GM21447 (cell line): ENCODE measurements around the gene PDGFC.
"Not testable (repeated sequence)": the region's sequence is repeated elsewhere in the genome, so short reads cannot be mapped to it uniquely, and the experiment has no call there.

Experiments used
- ATAC-seq: cut with Tn5 transposase; IDR thresholded peaks from one replicate; pipeline ENCODE4 v1.9.1; 2021; ENCODE audit not compliant: unreplicated experiment

The PDGFC gene

GRCh38 chr4:156953001-156953400 is 18.6 kb downstream of the PDGFC start:
- ATAC-seq = no peak

- ATAC-seq = no peak
These were observed 19.4 kb downstream of the PDGFC start for GRCh38 chr4:156952078-156952759.

GRCh38 chr4:156950948-156951347 is 20.7 kb downstream of the PDGFC start:
- ATAC-seq = no peak

GRCh38 chr4:156950090-156950489 is 21.5 kb downstream of the PDGFC start:
- no peak for ATAC-seq

GRCh38 chr4:156949373-156949814 is 22.2 kb downstream of the PDGFC start:
- no peak for ATAC-seq

DNA sequence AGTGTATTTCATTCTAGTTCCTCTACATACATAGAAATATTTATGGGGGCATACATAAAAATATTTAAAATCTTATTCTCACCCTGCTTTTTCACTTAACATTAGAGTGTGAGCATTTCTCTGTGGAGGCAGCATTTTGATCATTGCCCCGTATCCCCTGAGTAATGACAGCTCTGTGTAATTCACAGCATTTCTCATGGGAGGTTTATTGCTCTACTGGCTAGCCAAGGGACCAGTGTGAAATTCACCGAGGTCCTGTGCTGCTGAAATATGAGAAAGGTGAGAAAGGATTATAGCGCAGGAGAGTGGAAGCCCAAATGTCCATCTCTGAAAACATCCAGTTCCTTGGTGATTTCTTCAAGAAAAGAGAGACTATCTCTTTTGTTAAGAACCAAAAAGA is 22.9 kb downstream of the PDGFC start:
- ATAC-seq = no peak

GRCh38 chr4:156948133-156948532 is 23.5 kb downstream of the PDGFC start:
- no peak for ATAC-seq

GRCh38 chr4:156946516-156947424 is 24.8 kb downstream of the PDGFC start:
- no peak for ATAC-seq

- no peak for ATAC-seq
These were observed 26.1 kb downstream of the PDGFC start for GRCh38 chr4:156945532-156945931.

GRCh38 chr4:156942991-156943390 is 28.6 kb downstream of the PDGFC start:
- no peak for ATAC-seq

DNA sequence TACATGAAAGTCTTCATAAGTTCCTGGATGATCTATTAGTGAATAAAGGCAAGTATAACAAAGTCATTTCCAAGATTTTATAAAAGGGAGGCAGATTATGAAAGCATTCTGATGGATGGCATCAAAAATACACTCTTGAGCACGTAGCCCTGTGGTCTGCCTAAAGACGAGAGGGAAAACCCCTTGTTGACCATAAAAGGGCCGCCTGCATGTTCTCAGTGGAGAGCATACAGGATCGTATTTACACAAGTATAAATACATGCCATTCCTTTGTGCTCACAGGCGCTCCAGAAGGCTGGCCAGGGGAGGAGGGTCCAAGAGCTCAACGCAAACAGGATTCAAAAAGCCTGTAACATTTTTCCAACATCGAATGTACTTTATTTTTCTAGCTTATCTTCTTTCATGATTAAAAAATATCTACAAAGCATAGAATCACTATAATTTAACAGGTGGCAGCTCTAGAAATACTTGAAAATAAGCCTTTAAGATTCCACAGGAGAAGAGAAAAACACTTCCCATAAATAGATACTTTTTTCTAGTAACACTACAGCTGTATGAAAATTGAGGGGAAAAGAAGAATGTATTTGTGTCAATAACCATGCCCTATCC is 29.6 kb downstream of the PDGFC start:
- ATAC-seq = no peak

DNA sequence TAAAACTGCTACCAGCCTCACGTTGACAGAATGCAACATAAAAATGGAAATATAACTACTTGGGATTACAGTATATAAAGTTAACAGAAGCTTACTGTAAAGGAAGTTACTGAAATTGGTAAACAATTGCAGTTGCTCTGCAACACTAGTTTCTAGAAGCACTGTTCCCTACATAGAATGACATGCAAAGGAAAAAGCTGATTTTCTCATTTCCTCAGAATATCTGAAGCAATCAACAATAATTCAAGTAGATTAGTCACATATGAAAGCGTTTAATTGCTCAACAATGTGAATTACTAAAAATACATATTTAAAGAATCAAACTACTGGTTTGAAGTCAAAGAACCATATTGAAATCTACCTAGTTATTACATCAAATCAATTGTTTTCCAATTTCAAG is 31.8 kb downstream of the PDGFC start:
- ATAC-seq = no peak

DNA sequence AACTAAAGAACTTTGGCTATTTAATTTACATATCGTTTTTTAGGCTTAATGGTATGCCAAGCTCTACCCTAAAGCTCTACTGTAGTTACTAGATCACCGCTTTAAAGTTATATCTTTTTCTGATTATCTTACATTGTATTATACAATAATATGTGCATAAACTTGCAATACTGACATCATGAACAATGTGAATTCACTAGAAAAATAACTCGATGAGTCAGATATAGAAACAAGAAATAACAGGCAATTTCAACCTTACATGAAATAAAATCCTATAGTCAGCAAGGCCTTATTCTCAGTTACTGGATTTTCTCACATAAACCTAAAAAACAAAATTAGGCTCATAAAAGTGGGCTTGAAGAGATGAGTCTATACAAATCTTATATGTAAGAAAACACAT is 32.5 kb downstream of the PDGFC start:
- no peak for ATAC-seq

GRCh38 chr4:156934259-156934635 is 37.4 kb downstream of the PDGFC start:
- no peak for ATAC-seq

DNA sequence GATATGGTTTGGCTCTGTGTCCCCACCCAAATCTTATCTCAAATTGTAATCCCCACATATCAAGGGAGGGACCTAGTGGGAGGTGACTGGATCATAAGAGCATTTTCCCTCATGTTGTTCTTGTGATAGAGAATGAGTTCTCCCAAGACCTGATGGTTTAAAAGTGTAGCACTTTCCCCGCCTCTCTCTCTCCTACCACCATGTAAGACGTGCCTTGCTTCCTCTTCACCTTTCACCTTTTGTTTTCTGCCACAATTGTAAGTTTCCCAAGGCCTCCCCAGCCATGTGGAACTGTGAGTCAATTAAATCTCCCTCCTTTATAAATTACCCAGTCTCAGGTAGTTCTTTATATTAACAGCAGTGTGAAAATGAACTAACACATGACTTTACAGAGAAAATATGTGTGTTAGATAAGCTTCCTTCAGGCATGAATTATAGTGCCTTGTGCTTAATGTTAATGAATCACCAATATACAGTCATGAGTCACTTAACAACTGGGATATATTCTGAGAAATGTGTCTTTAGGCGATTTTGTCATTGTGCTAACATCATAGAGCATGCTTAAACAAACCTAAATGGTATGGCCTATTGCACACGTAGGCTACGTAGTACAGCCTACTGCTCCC is 37.9 kb downstream of the PDGFC start:
- ATAC-seq = no peak

GRCh38 chr4:156932360-156932759 is 39.2 kb downstream of the PDGFC start:
- not testable (repeated sequence) for ATAC-seq

- no peak for ATAC-seq
These were observed 40.3 kb downstream of the PDGFC start for GRCh38 chr4:156931267-156931666.

DNA sequence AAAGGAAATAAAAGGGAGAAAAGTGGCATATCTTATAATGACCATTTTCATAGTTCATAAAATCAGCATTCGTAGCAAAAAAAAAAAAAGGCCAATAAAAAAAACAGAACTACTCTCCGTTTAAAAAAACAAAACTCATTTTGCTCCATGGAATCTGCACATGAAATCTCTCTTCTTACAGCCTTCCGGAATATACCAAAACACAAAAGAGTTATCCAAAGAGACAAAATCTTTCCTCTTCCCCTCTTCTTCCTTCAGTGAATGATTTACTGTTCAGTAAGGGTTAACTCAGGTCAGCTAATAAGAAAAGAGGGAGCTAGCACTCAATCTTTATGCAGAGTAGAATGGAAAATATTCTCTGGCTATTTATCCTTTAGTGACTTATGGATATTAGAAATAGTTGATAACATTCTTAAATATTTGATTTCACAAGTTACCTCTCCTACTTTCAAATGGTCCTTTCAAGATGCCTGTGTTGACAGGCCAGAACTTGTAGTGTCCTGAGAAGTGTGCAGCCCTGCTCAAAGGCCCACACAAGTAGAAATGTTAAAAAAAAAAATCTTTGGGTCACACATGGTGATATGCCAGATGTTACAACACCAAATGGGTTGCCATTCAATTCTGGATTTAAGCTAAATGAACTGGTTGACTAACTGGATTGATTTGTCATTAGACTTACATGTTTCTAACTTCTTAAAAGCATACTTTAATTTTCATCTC is 42.1 kb downstream of the PDGFC start:
- no peak for ATAC-seq

DNA sequence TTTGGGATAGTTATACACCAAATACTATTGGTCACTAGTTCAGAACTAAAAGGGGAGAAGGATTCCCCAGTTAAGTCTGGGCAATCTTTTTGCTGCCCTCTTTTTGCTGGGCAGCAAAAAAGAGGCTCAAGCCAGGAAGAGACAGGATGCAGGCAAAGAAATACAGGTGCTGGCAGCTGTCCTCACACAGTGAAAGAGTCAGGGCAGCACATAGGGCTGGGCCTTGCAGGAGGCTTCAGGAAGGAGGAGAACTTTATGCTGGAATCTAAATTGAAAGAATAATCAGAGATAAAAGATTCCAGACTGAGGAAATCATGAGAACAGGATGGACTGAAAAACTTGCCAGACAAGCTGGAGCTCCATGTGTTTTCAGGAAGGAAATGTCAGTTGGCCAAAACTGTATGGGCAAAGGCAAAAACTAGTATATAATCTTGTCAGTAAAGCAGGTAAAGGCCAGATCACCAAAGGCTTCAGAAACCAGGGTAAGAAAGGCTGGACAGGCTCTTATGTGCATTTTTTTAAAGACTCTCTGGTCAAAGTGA is 46.8 kb downstream of the PDGFC start:
- no peak for ATAC-seq

DNA sequence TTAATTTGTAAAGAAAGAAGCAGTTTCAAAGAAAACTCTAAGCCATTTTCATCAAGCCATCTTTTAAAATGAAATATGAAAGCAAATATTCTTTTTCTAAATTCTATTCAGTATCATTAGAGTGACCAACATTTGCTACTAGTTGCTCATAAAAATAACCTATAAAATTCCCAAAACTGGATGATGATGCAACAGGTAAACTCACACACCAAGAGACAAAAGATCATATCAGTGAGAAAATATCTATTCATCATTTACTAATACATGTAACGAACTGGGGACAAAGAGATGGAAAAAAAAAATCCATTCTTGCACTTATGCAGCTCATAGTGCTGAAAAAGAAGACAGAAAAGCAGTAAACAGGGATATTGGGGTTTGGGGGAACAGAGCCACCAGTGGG is 48.1 kb downstream of the PDGFC start:
- no peak for ATAC-seq

- no peak for ATAC-seq
These were observed 56.4 kb downstream of the PDGFC start for GRCh38 chr4:156915221-156915620.
